Right ventricle myocardium inferior (tissue), 1 donor: ENCODE data around the gene FGF9. TPM values are rescaled to one million over a fixed set of nuclear protein-coding genes. Genes with fewer than 3 reads are reported as not detected.

ENCODE experiments used
- ATAC-seq: fragments of 200-7000 bp; cut with Tn5 transposase; one replicate; pipeline ENCODE4 v1.9.1; 2020; ENCODE audit warnings: mild to moderate bottlenecking, moderate library complexity
- DNase-seq: peaks from one replicate; pipeline ENCODE4 v3.0.0; 2021; ENCODE audit errors: missing footprints
- intact Hi-C: fragments of 100-400 bp; cut with DNase I; formaldehyde crosslinking; loops from one replicate; pipeline ENCODE4 v1.11.0; 2022
- total RNA-seq: library from RNA; stranded (reverse); fragmentation: NEBNext Ultra II Directional; extraction: Animal tissue kit (Norgen Biotek cat#: 25700); gene quantifications from one replicate; pipeline ENCODE4 v1.2.1, GENCODE V29; 2021
- donor health status: DM: no; HTN: yes; CAD: no; lungs with severe emphysema.

The FGF9 gene
- total RNA-seq, 1 donor from 2014 or later, result 12.6 TPM

GRCh38 chr13:21695546-21695945 is 24.7 kb downstream of the FGF9 start:
- intact Hi-C loops, result no loop called here
- no peak for DNase-seq
- no peak for ATAC-seq

GRCh38 chr13:21696865-21697448 is 26.1 kb downstream of the FGF9 start:
- DNase-seq (no peak), ATAC-seq (no peak)
- intact Hi-C loops, result no loop called here

GRCh38 chr13:21698817-21699679 is 28.2 kb downstream of the FGF9 start:
- ATAC-seq (no peak), DNase-seq (no peak)
- intact Hi-C loops, result no loop called here

GRCh38 chr13:21701460-21701859 is 30.6 kb downstream of the FGF9 start:
- DNase-seq, result no peak
- no peak for ATAC-seq
- intact Hi-C loops, result no loop called here

DNA sequence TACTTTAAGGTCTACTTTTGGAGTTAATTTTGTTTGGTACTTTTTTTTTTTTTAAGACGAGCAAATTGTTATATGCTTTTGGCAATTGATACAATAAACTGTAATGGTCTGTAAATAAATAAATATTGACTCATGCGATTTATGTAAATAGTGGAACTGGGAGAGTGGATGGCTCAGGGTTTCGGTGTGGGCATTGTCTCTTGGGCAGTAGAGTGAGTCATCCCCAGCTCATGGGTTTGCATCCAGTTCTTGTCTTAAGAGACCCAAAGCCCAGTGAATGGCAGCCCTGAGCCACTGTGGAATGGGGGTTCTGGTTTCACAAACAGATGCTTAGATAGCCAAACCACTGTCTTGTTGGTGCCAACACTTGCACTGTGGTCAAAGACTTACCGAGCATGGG is 33.0 kb downstream of the FGF9 start:
- ATAC-seq, result no peak

GRCh38 chr13:21707586-21707985 is 36.7 kb downstream of the FGF9 start:
- intact Hi-C loops, result no loop called here
- ATAC-seq (no peak), DNase-seq (no peak)

More for the DNA sequence above, 33.0 kb downstream of the FGF9 start:
- intact Hi-C loops, result no loop called here
- DNase-seq, result no peak

DNA sequence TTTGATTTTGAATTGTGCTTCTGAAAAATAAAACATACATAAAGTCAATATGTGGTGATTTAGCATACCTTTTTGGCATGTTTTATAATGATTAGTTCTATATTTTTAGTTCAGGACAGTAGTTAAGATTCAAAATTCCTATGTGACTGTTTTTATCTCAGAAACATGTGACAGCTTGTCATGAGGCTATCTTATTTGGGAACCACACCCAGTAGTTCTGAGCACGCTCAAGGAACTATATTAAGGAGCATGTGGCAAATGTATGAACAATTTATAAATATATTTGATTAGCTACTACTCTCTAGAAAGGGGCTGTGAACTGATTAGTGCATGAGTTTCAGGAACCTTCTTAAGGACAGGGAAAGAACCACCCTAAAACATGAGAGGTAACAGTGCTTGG is 38.8 kb downstream of the FGF9 start:
- intact Hi-C loops, result no loop called here
- ATAC-seq (no peak), DNase-seq (no peak)

DNA sequence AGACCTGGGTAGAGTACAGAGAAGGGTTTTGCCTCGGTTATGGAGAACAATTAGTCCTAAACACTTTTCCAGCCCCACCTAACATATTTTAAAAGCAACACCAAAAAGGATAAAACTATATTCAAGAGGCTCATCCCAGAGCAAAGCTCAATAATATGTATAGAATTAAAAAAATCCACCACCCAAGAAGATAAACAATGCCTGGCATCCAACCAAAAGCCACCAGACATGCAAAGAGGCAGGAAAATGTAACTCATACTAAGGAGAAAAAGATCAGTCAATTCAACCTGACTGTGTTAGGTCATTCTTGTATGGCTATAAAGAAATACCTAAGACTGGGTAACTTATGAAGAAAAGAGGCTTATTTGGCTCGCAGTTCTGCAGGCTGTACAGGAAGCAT is 39.3 kb downstream of the FGF9 start:
- intact Hi-C loops, result no loop called here
- DNase-seq (no peak), ATAC-seq (no peak)

DNA sequence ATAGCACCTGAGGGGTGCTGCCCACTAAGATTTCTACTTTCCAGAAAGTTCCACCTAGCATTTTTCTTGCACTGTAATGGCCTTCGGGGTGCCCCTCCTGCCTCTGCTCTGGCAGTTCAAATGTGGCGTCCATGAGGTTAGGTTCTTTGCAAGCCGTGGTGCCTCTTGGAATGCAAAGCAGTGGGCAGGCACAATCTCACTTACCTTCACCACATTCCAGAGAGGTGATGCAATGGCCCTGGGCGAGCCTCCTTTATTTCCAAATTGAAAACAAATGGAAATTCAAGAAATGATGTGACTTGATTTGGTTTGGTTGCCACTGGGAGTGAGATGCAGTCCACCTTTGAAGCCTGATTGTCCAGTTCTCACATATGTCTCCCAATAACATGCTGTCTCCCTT is 46.9 kb downstream of the FGF9 start:
- intact Hi-C loops, result no loop called here
- ATAC-seq (no peak), DNase-seq (no peak)

DNA sequence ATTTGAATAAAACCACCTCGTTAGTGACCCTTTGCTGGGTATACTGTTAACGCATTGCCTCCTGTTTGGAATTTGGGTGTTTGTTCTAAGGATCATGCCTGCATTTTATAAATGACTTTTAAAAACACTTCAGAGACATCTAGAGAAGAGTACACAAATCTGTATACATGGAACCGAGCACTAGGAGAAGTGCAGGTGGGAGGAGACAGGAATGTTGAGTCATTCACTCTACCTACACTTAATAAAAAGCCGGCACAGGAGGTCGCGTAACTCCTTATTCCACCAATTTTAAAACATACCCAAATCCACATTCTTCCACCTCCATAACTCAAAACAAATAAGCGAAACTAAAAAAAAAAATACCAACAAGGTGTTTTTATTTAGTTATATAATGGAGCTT is 48.6 kb downstream of the FGF9 start:
- intact Hi-C loops, result no loop called here
- no peak for DNase-seq
- ATAC-seq, result no peak

- DNase-seq (no peak), ATAC-seq (no peak)
- intact Hi-C loops, result no loop called here
Measured at GRCh38 chr13:21723807-21724505, 53.1 kb downstream of the FGF9 start.

- DNase-seq (no peak), ATAC-seq (no peak)
- intact Hi-C loops, result no loop called here
Measured at GRCh38 chr13:21730186-21730880, 59.5 kb downstream of the FGF9 start.

GRCh38 chr13:21733475-21734263 is 62.8 kb downstream of the FGF9 start:
- ATAC-seq, result no peak
- intact Hi-C loops, result no loop called here
- DNase-seq, result no peak

- intact Hi-C loops, result no loop called here
- DNase-seq (no peak), ATAC-seq (no peak)
Measured at GRCh38 chr13:21734961-21735360, 64.1 kb downstream of the FGF9 start.

GRCh38 chr13:21735701-21736401 is 65.0 kb downstream of the FGF9 start:
- no peak for DNase-seq
- intact Hi-C loops, result loop anchor here (2.0 kb wide), 1 partner anchor 61 kb away; no protein-coding TSS in a partner anchor
- peak; percentile 81 for ATAC-seq

- DNase-seq, result no peak
- intact Hi-C loops, result loop anchor here (2.0 kb wide), 1 partner anchor 62 kb away; no protein-coding TSS in a partner anchor
- ATAC-seq, result no peak
Measured at GRCh38 chr13:21736926-21737325, 66.1 kb downstream of the FGF9 start.

DNA sequence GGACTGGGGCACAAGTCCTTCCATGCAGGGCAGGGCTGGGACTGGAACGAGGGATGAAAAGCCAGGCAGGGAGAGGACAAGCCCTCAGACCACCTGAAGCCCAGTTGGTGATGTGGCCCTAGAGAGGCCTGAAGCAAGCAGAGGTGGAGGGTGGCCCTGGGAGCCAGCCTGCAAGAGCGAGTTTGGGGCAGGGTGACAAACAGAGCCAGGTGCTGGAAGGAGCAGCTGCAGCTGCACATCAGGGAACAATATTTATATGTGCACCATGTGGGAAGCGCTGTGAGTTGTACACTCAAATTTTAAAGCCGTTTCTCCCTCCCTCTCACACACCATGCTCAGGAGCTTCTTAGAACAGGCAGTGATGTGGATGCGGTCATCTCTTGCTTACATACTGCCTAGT is 67.8 kb downstream of the FGF9 start:
- intact Hi-C loops, result no loop called here
- ATAC-seq (no peak), DNase-seq (no peak)

DNA sequence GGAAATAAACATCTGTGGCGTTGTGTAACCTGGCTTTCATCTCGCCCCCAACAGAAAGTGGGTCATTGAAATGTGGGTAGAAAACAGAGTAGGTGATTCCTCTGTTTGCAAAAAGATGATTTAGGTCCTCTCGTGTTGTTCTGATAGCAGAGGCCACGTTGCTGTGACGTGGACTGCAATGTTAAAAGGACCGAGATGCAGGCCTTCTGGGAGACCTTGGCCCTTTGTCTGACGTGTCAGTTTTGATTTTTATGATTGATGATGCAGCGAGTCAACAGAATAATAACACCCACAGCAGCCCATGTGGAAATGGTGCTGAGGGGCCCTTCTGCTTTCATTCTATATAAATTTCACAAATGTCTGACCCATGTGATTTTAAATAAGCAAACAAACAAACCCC is 68.9 kb downstream of the FGF9 start:
- intact Hi-C loops, result no loop called here
- DNase-seq (no peak), ATAC-seq (no peak)
